HepG2 (cell line): ENCODE measurements around the gene INTS6L. TPM values are rescaled to one million over a fixed set of nuclear protein-coding genes. Genes with fewer than 3 reads are reported as not detected.

Experiments used
- ATAC-seq: fragments of 200-7000 bp; cut with Tn5 transposase; 3 replicates; pipeline ENCODE4 v1.9.1; 2020; ENCODE audit warnings: mild to moderate bottlenecking, moderate library complexity
- BruUV-seq: library from RNA; stranded (reverse); fragments of 400-500 nt; replicated peaks from 2 replicates; lab custom pipeline; 2021; lab: Mats Ljungman, UMichigan
- CTCF ChIA-PET: fragments of 300-600 bp; formaldehyde crosslinking; extraction: SDS; loops from one replicate; lab custom pipeline; 2021; ENCODE audit warnings: low total read pairs, inconsistent platforms, low intra/inter-chr PET ratio; lab: Yijun Ruan, JAX
- POLR2A ChIA-PET: fragments of 350-600 bp; sonication (Branson Sonifier 250); formaldehyde crosslinking; loops from one replicate; lab custom pipeline; 2020; ENCODE audit warnings: antibody characterized with exemption, inconsistent platforms; lab: Yijun Ruan, JAX
- DNase-seq: peaks from one replicate; pipeline ENCODE4 v3.0.0-alpha.2; 2015; ENCODE audit warnings: low spot score
- FAIRE-seq: peaks from 3 replicates; lab custom pipeline; 2011; peaks lifted over from hg19 to GRCh38; lab: Jason Lieb, UNC
- H2AFZ ChIP-seq: one replicate; pipeline ENCODE4 v1.6.1; 2011; ENCODE audit warnings: low read length, inconsistent platforms
- H3K27ac ChIP-seq: fragments of 300-600 bp; 3 replicates; pipeline ENCODE4 v1.8.0; 2011; ENCODE audit warnings: mixed run types, mild to moderate bottlenecking, mixed read lengths, low read length, inconsistent platforms; ENCODE audit not compliant: insufficient read depth; ENCODE audit errors: extremely low read length
- H3K27me3 ChIP-seq, 2 experiments: fragments of 200-600 bp in 1 of 2; 2 replicates in 1 of 2; 3 replicates in 1 of 2; pipeline versions ENCODE4 v1.6.0 to v1.8.0; 2011; ENCODE audit warnings: low read length in 2 of 2, mild to moderate bottlenecking in 2 of 2, moderate library complexity in 2 of 2, inconsistent platforms in 1 of 2; ENCODE audit not compliant: insufficient read depth in 2 of 2, control insufficient read depth in 1 of 2
- H3K36me3 ChIP-seq, 2 experiments: fragments of 200-600 bp in 1 of 2; replicated peaks in 1 of 2; 2 replicates in 1 of 2; 3 replicates in 1 of 2; pipeline versions ENCODE4 v1.5.1 to v1.8.0; 2011; ENCODE audit warnings: low read length in 2 of 2, inconsistent platforms in 1 of 2; ENCODE audit not compliant: insufficient read depth in 2 of 2, control insufficient read depth in 1 of 2
- H3K4me1 ChIP-seq: 2 replicates; pipeline ENCODE4 v1.5.1; 2012; ENCODE audit warnings: low read length, inconsistent platforms; ENCODE audit not compliant: insufficient read depth
- H3K4me2 ChIP-seq: 2 replicates; pipeline ENCODE4 v1.6.0; 2011; ENCODE audit warnings: low read depth, low read length, inconsistent platforms
- H3K4me3 ChIP-seq, 3 experiments: fragments of 200-600 bp in 1 of 3; sonication (generic), shearing (Covaris generic) in 1 of 3; replicated peaks in 1 of 3; 2 replicates each; pipeline ENCODE4 v1.5.1; 2011 to 2016; ENCODE audit warnings: low read length in 3 of 3, inconsistent platforms in 2 of 3, low read depth in 2 of 3, mild to moderate bottlenecking in 2 of 3, control low read depth in 1 of 3, mixed read lengths in 1 of 3; ENCODE audit not compliant: insufficient read depth in 1 of 3
- H3K79me2 ChIP-seq: one replicate; pipeline ENCODE4 v1.6.1; 2011; ENCODE audit warnings: low read length, inconsistent platforms; ENCODE audit not compliant: insufficient read depth
- H3K9ac ChIP-seq: 2 replicates; pipeline ENCODE4 v1.6.0; 2011; ENCODE audit warnings: mild to moderate bottlenecking, low read depth, low read length, inconsistent platforms; ENCODE audit not compliant: insufficient read depth
- H3K9me3 ChIP-seq: 2 replicates; pipeline ENCODE4 v1.5.1; 2012; ENCODE audit warnings: mild to moderate bottlenecking, low read length
- H4K20me1 ChIP-seq: 2 replicates; pipeline ENCODE4 v1.6.0; 2011; ENCODE audit warnings: inconsistent platforms, mild to moderate bottlenecking, low read length, moderate library complexity; ENCODE audit not compliant: insufficient read depth
- SRY ChIP-seq: sonication (generic); formaldehyde crosslinking; IDR thresholded peaks from 2 replicates; pipeline ENCODE4 v1.8.0; 2022; ENCODE audit warnings: mild to moderate bottlenecking, missing genetic modification reagents
- ZNF761 ChIP-seq: sonication (generic); formaldehyde crosslinking; conservative IDR thresholded peaks from 2 replicates; pipeline ENCODE4 v1.4.0; 2020; ENCODE audit warnings: mild to moderate bottlenecking, missing genetic modification reagents
- ZSCAN9 ChIP-seq: IDR thresholded peaks from 2 replicates; pipeline ENCODE4 v1.6.1; 2016; ENCODE audit warnings: borderline replicate concordance
- WGBS: methylation state at CpG from one replicate; pipeline ENCODE4 v1.1.6; 2017; ENCODE audit warnings: low lambda C conversion rate; 5-methylcytosine and 5-hydroxymethylcytosine counted together
- in situ Hi-C: cut with HindIII; loops from 2 replicates; pipeline ENCODE4 v1.10.0; 2017; ENCODE audit warnings: low pct_unique_long_range_greater_than_20kb; ENCODE audit not compliant: extremely low pct_ligation_motif_present
- intact Hi-C: fragments of 100-400 bp; cut with micrococcal nuclease; formaldehyde crosslinking; loops from one replicate; pipeline ENCODE4 v1.10.0; 2022; ENCODE audit not compliant: unreplicated experiment
- polyA plus RNA-seq, 8 experiments: library from polyadenylated mRNA; depleted of rRNA in 3 of 8; stranded (reverse) in 7 of 8; unstranded in 1 of 8; fragments of >200 nt; fragmentation: Illumina TruSeq in 4 of 8; extraction: Trizol in 4 of 8; gene quantifications; 2 replicates each; pipeline versions ENCODE4 v1.2.1 to v1.2.3, GENCODE V29; 2011 to 2016; ENCODE audit warnings: low read depth in 4 of 8, missing spikeins in 1 of 8, mixed read lengths in 1 of 8; ENCODE audit not compliant: insufficient read depth in 1 of 8
- total RNA-seq, 5 experiments: library from RNA; depleted of rRNA; stranded (reverse); fragments of >200 nt; fragmentation: Illumina TruSeq; extraction: Trizol; gene quantifications; 2 replicates each; pipeline ENCODE4 v1.2.3, GENCODE V29; 2016; ENCODE audit warnings: low read depth in 1 of 5

The INTS6L gene
- total and polyA plus RNA-seq, 2 of the 13 experiments (the other 11 are each of a cell fraction or from before 2014, with no cell fraction given), result not detected

DNA sequence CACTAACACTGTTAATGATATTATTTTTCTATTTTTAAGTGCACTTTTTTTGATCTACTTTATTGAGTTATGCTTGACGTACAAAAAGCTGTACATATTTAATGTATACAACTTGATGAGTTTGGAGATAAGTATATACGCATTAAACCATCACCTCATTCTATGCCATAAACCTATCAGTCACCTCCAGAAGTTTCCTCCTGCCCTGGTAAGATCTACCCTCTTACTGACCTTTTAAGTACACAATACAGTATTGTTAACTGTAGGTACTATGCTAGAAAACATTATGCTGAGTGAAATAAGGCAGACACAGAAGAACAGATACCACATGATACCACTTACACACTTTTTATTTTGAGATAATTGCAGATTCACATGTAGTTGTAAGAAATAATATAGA is 36.9 kb downstream of the INTS6L start:
- intact Hi-C loops, result no loop called here
- DNase-seq (no peak), ATAC-seq (no peak), FAIRE-seq (no peak)
- in situ Hi-C loops, result no loop called here
- no peak overlapping the region for H3K9ac ChIP-seq
- H3K36me3 ChIP-seq, result no peaks in the 10 kb centered on the region
- CTCF ChIA-PET, result no interaction called here
- no TSS peak for BruUV-seq
- no peaks in the 10 kb centered on the region for H3K9me3 ChIP-seq
- no peak for TF ChIP-seq SRY (CRISPR knock-in tag)
- no peaks in the 10 kb centered on the region for H4K20me1 ChIP-seq
- no peak overlapping the region for H3K4me3 ChIP-seq
- no peaks in the 10 kb centered on the region for H3K27me3 ChIP-seq
- 2% methylated on average over 2 of the region's 2 CpGs for whole genome bisulfite sequencing
- no peak overlapping the region for H2AFZ ChIP-seq
- H3K27ac ChIP-seq, result no peak overlapping the region
- no peak overlapping the region for H3K4me2 ChIP-seq
- H3K79me2 ChIP-seq, result no peaks in the 10 kb centered on the region
- H3K4me1 ChIP-seq, result no peaks in the 10 kb centered on the region
- POLR2A ChIA-PET, result no interaction called here

DNA sequence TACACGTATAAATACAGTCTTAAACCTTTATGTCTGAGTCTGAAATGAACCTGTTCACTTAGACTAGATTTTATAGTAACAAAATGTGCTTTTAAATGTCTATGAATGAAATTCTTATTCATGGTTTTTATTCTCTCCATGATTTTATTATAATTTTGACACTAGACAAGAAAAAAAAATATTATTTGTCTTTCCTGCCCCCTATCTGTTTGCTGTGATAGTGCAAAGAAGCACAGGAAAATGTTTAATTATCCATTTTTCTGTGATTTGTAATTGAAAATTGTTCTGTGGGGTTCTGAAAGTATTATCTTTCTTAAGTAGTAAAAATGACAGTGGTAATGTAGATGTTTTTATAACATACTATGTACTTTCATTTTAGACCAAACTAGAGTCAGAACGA is 52.0 kb downstream of the INTS6L start:
- no peak overlapping the region for H3K4me2 ChIP-seq
- WGBS, result 8% methylated on average over 2 of the region's 2 CpGs
- H3K27me3 ChIP-seq, result no peaks in the 10 kb centered on the region
- intact Hi-C loops, result no loop called here
- H3K79me2 ChIP-seq, result no peaks in the 10 kb centered on the region
- no peak overlapping the region for H3K9ac ChIP-seq
- POLR2A ChIA-PET, result no interaction called here
- ATAC-seq (no peak), FAIRE-seq (no peak)
- no peaks in the 10 kb centered on the region for H3K36me3 ChIP-seq
- no peak for TF ChIP-seq ZNF761 (CRISPR knock-in tag)
- no peak for TF ChIP-seq ZSCAN9
- TF ChIP-seq, all 625 proteins: peak for 0
- no peak overlapping the region for H3K27ac ChIP-seq
- no peak overlapping the region for H3K4me3 ChIP-seq
- H3K4me1 ChIP-seq, result no peaks in the 10 kb centered on the region
- in situ Hi-C loops, result no loop called here
- CTCF ChIA-PET, result no interaction called here
- no peak overlapping the region for H2AFZ ChIP-seq
- no TSS peak for BruUV-seq
- no peak for DNase-seq
- no peaks in the 10 kb centered on the region for H3K9me3 ChIP-seq
- no peaks in the 10 kb centered on the region for H4K20me1 ChIP-seq
